ENCODE data around the gene PYM1. TPM values are rescaled to one million over a fixed set of nuclear protein-coding genes. Genes with fewer than 3 reads are reported as not detected.

Gene PYM1
- total and polyA plus RNA-seq, 2 of the 13 experiments (the other 11 are each of a cell fraction or from before 2014, with no cell fraction given): 44.0 to 51.8 TPM

GRCh38 chr12:55966408-55967281 is 39.0 kb upstream of the PYM1 start, which contains the start of gene CDK2 (continued):
- no peak for TF ChIP-seq ZBTB40 (IDR thresholded peaks at IDR 0.05)
- TF ChIP-seq ZBTB40 (CRISPR knock-in tag; IDR thresholded peaks at IDR 0.05): no peak
- TF ChIP-seq ZFP91 (CRISPR knock-in tag; IDR thresholded peaks at IDR 0.05; ENCODE audit: borderline replicate concordance): no peak; the same call in 1 of the 2 replicates
- no peak for TF ChIP-seq ZNF501 (CRISPR knock-in tag; IDR thresholded peaks at IDR 0.05)
- TF ChIP-seq, protein P1, sequence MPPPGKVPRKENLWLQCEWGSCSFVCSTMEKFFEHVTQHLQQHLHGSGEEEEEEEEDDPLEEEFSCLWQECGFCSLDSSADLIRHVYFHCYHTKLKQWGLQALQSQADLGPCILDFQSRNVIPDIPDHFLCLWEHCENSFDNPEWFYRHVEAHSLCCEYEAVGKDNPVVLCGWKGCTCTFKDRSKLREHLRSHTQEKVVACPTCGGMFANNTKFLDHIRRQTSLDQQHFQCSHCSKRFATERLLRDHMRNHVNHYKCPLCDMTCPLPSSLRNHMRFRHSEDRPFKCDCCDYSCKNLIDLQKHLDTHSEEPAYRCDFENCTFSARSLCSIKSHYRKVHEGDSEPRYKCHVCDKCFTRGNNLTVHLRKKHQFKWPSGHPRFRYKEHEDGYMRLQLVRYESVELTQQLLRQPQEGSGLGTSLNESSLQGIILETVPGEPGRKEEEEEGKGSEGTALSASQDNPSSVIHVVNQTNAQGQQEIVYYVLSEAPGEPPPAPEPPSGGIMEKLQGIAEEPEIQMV (CRISPR knock-in tag; IDR thresholded peaks at IDR 0.05; ENCODE audit: low read depth): no peak
- no peak for TF ChIP-seq WIZ (CRISPR knock-in tag; IDR thresholded peaks at IDR 0.05)
- no peak for TF ChIP-seq ZNF124 (CRISPR knock-in tag; IDR thresholded peaks at IDR 0.05)
- peak; percentile 73; the same call in 1 of the 2 replicates for TF ChIP-seq ZFX (CRISPR knock-in tag; IDR thresholded peaks at IDR 0.05; ENCODE audit: low read depth)
- no peak for TF ChIP-seq ZFP41 (CRISPR knock-in tag; IDR thresholded peaks at IDR 0.05; ENCODE audit: borderline replicate concordance)
- TF ChIP-seq MYPOP (CRISPR knock-in tag; IDR thresholded peaks at IDR 0.05): peak; percentile 56; the same call in 1 of the 2 replicates
- no peak for TF ChIP-seq STAT5B (CRISPR knock-in tag; IDR thresholded peaks at IDR 0.05)
- TF ChIP-seq POLR2A (IDR thresholded peaks at IDR 0.05; ENCODE audit: insufficient read depth in 1 of 2, low read depth in 2 of 2, low read length in 2 of 2): peak; percentile 34 to 73; a peak in 2 of 4 replicates
- TF ChIP-seq KDM1A (CRISPR knock-in tag; IDR thresholded peaks at IDR 0.05): no peak

All from HepG2 (cell line).